GM12878 (cell line): ENCODE results near the gene PLEKHF1. TPM values are rescaled to one million over a fixed set of nuclear protein-coding genes. Genes with fewer than 3 reads are reported as not detected.

ENCODE experiments used
- ATAC-seq: fragments of 200-7000 bp; cut with Tn5 transposase; 3 replicates; pipeline ENCODE4 v1.9.1; 2020; ENCODE audit warnings: mild to moderate bottlenecking, moderate library complexity
- BruUV-seq: library from RNA; stranded (reverse); fragments of 400-500 nt; replicated peaks from 2 replicates; lab custom pipeline; 2021; lab: Mats Ljungman, UMichigan
- CTCF ChIA-PET: fragments of 300-600 bp; sonication (Branson Sonifier 250); formaldehyde crosslinking; extraction: SDS; loops from one replicate; lab custom pipeline; 2021; ENCODE audit warnings: inconsistent platforms; lab: Yijun Ruan, JAX
- POLR2A ChIA-PET: fragments of 350-600 bp; formaldehyde crosslinking; extraction: SDS; loops from one replicate; lab custom pipeline; 2021; ENCODE audit warnings: inconsistent platforms; lab: Charles Lee
- RAD21 ChIA-PET: fragments of 300-600 bp; sonication (Branson Sonifier 250); formaldehyde crosslinking; loops from one replicate; lab custom pipeline; 2023; ENCODE audit warnings: antibody characterized with exemption; ENCODE audit not compliant: unreplicated experiment; lab: Charles Lee
- SMC1A ChIA-PET: fragments of 300-600 bp; sonication (Branson Sonifier 250); formaldehyde crosslinking; loops from one replicate; lab custom pipeline; 2023; ENCODE audit not compliant: unreplicated experiment, uncharacterized antibody; lab: Charles Lee
- DNase-seq: peaks from one replicate; pipeline ENCODE4 v3.0.0-alpha.2; 2011; ENCODE audit warnings: low read depth, low spot score
- FAIRE-seq: peaks from 3 replicates; lab custom pipeline; 2011; peaks lifted over from hg19 to GRCh38; lab: Jason Lieb, UNC
- H2AFZ ChIP-seq: 2 replicates; pipeline ENCODE4 v1.6.0; 2011; ENCODE audit warnings: low read depth, low read length, control low read depth; ENCODE audit not compliant: control insufficient read depth
- H3K27ac ChIP-seq: 2 replicates; pipeline ENCODE4 v1.5.1; 2011; ENCODE audit warnings: control low read depth; ENCODE audit not compliant: control insufficient read depth, insufficient read depth
- H3K27me3 ChIP-seq, 2 experiments: replicated peaks in 1 of 2; 2 replicates each; pipeline versions ENCODE4 v1.6.0 to v1.6.1; 2011; ENCODE audit warnings: low read length in 1 of 2; ENCODE audit not compliant: control insufficient read depth in 2 of 2, insufficient read depth in 2 of 2
- H3K36me3 ChIP-seq, 2 experiments: 2 replicates each; pipeline ENCODE4 v1.5.1; 2011; ENCODE audit warnings: low read length in 1 of 2; ENCODE audit not compliant: control insufficient read depth in 2 of 2, insufficient read depth in 2 of 2
- H3K4me1 ChIP-seq: 2 replicates; pipeline ENCODE4 v1.6.1; 2011; ENCODE audit warnings: mild to moderate bottlenecking, low read length, moderate library complexity, mixed read lengths; ENCODE audit not compliant: control insufficient read depth, insufficient read depth
- H3K4me2 ChIP-seq: 2 replicates; pipeline ENCODE4 v1.6.0; 2011; ENCODE audit warnings: control low read depth; ENCODE audit not compliant: control insufficient read depth, insufficient read depth
- H3K4me3 ChIP-seq: fragments of 200-600 bp; sonication (generic); 2 replicates; pipeline ENCODE4 v1.5.1; 2016
- H3K79me2 ChIP-seq: 2 replicates; pipeline ENCODE4 v1.6.0; 2011; ENCODE audit warnings: low read length; ENCODE audit not compliant: control insufficient read depth, insufficient read depth
- H3K9ac ChIP-seq: 2 replicates; pipeline ENCODE4 v1.8.0; 2011; ENCODE audit warnings: low read length, control low read depth, mixed read lengths; ENCODE audit not compliant: control insufficient read depth, insufficient read depth
- H3K9me3 ChIP-seq: replicated peaks from 3 replicates; pipeline ENCODE4 v1.5.1; 2011; ENCODE audit warnings: mild to moderate bottlenecking, low read length; ENCODE audit not compliant: control insufficient read depth, insufficient read depth
- H4K20me1 ChIP-seq: 2 replicates; pipeline ENCODE4 v1.6.0; 2011; ENCODE audit not compliant: control insufficient read depth, insufficient read depth
- LARP7 ChIP-seq: fragments of 450-650 bp; IDR thresholded peaks from 2 replicates; pipeline ENCODE4 v1.6.1; 2017; ENCODE audit warnings: mild to moderate bottlenecking
- NBN ChIP-seq: fragments of 450-650 bp; IDR thresholded peaks from 2 replicates; pipeline ENCODE4 v1.6.1; 2016
- NFXL1 ChIP-seq: fragments of 450-650 bp; IDR thresholded peaks from 2 replicates; pipeline ENCODE4 v1.6.1; 2017; ENCODE audit warnings: antibody characterized with exemption, mild to moderate bottlenecking, borderline replicate concordance
- RAD21 ChIP-seq: IDR thresholded peaks from 2 replicates; pipeline ENCODE4 v1.6.1; 2011; ENCODE audit warnings: mild to moderate bottlenecking, low read depth, low read length, moderate library complexity; ENCODE audit not compliant: insufficient read depth
- SRF ChIP-seq, 2 experiments: IDR thresholded peaks; 2 replicates each; pipeline ENCODE4 v1.6.1; 2011; ENCODE audit warnings: low read depth in 2 of 2, low read length in 2 of 2, mild to moderate bottlenecking in 1 of 2, moderate library complexity in 1 of 2
- SUPT20H ChIP-seq: IDR thresholded peaks from 2 replicates; pipeline ENCODE4 v1.6.1; 2011; ENCODE audit warnings: low read depth, mild to moderate bottlenecking, low read length, moderate library complexity, borderline replicate concordance; ENCODE audit not compliant: control insufficient read depth
- TCF12 ChIP-seq: IDR thresholded peaks from 2 replicates; pipeline ENCODE4 v1.6.1; 2011; ENCODE audit warnings: low read depth, mild to moderate bottlenecking, low read length
- WGBS: methylation state at CpG from one replicate; pipeline ENCODE4 v1.1.6; 2016; ENCODE audit warnings: low lambda C conversion rate; ENCODE audit not compliant: insufficient replicate concordance, insufficient coverage; ENCODE audit errors: missing lambda C conversion rate; 5-methylcytosine and 5-hydroxymethylcytosine counted together
- in situ Hi-C: fragments of 300-500 bp; cut with MboI; formaldehyde crosslinking; loops from 9 replicates; pipeline ENCODE4 v1.14.3; 2018; ENCODE audit warnings: mixed read lengths
- intact Hi-C: fragments of 100-400 bp; cut with micrococcal nuclease; formaldehyde crosslinking; loops from one replicate; pipeline ENCODE4 v1.14.2; 2022; ENCODE audit not compliant: unreplicated experiment
- polyA plus RNA-seq, 11 experiments: library from polyadenylated mRNA; depleted of rRNA in 4 of 11; unstranded in 6 of 11; stranded (reverse) in 5 of 11; fragments of >200 nt; fragmentation: Nextera tagmentation in 4 of 11; fragmentation: Illumina TruSeq in 1 of 11; extraction: Ambion mirVana in 4 of 11; extraction: Trizol in 1 of 11; gene quantifications; 1 replicate in 1 of 11; 2 replicates in 10 of 11; pipeline versions ENCODE4 v1.2.1 to v1.2.3, GENCODE V29; 2011 to 2016; ENCODE audit warnings: inconsistent platforms in 2 of 11, missing spikeins in 2 of 11, low read depth in 1 of 11
- total RNA-seq, 4 experiments: library from RNA; depleted of rRNA in 3 of 4; stranded (reverse); fragments of >200 nt in 3 of 4; fragmentation: Illumina TruSeq in 1 of 4; extraction: Trizol in 1 of 4; gene quantifications; 2 replicates each; pipeline versions ENCODE4 v1.2.1 to v1.2.3, GENCODE V29; 2013 to 2021
- TF ChIP-seq, protein P1 (sequence below): fragments of 450-650 bp; IDR thresholded peaks from 2 replicates; pipeline ENCODE4 v1.6.1; 2017; ENCODE audit warnings: mild to moderate bottlenecking, moderate library complexity

The PLEKHF1 gene
- total and polyA plus RNA-seq, 10 of the 15 experiments (the other 5 are each of a cell fraction or from before 2014, with no cell fraction given) = 0.10 to 20.3 (median 15.3) TPM

DNA sequence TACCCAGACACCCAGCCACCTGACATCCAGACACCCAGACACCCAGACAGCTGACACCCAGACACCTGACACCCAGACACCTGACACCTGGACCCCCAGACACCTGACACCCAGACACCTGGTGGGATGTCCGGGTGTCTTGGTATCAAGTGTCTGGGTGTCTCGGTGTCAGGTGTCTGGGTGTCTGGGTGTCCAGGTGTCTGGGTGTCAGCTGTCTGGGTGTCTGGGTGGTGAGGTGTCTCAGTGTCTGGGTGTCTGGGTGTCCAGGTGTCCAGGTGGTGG lies 31.2 kb downstream of the PLEKHF1 start:
- WGBS = 43% methylated on average over 2 of the region's 2 CpGs
- intact Hi-C loops (no loop called here), in situ Hi-C loops (no loop called here)
- Histone ChIP-seq H3K4me3 (no peak overlapping the region), H3K36me3 (no peaks in the 10 kb centered on the region), H3K79me2 (no peaks in the 10 kb centered on the region), H4K20me1 (no peaks in the 10 kb centered on the region), H3K4me2 (no peak overlapping the region), H2AFZ (no peak overlapping the region), H3K27me3 (no peaks in the 10 kb centered on the region), H3K4me1 (no peaks in the 10 kb centered on the region; the same call in 1 of the 2 replicates), H3K9me3 (no peaks in the 10 kb centered on the region; the same call in 2 of the 3 replicates), H3K9ac (no peak overlapping the region), H3K27ac (no peak overlapping the region)
- ChIA-PET CTCF (no interaction called here), RAD21 (no interaction called here), POLR2A (no interaction called here), SMC1A (no interaction called here)
- DNase-seq (no peak), FAIRE-seq (no peak), ATAC-seq (no peak)
- BruUV-seq = no TSS peak
- TF ChIP-seq NBN (no peak), TCF12 (no peak), NFXL1 (no peak), RAD21 (no peak), SRF (IDR thresholded peaks at IDR 0.05; ENCODE audit: low read depth in 2 of 2, low read length in 2 of 2) (no peak), LARP7 (no peak), SUPT20H (no peak)
- TF ChIP-seq, protein P1, sequence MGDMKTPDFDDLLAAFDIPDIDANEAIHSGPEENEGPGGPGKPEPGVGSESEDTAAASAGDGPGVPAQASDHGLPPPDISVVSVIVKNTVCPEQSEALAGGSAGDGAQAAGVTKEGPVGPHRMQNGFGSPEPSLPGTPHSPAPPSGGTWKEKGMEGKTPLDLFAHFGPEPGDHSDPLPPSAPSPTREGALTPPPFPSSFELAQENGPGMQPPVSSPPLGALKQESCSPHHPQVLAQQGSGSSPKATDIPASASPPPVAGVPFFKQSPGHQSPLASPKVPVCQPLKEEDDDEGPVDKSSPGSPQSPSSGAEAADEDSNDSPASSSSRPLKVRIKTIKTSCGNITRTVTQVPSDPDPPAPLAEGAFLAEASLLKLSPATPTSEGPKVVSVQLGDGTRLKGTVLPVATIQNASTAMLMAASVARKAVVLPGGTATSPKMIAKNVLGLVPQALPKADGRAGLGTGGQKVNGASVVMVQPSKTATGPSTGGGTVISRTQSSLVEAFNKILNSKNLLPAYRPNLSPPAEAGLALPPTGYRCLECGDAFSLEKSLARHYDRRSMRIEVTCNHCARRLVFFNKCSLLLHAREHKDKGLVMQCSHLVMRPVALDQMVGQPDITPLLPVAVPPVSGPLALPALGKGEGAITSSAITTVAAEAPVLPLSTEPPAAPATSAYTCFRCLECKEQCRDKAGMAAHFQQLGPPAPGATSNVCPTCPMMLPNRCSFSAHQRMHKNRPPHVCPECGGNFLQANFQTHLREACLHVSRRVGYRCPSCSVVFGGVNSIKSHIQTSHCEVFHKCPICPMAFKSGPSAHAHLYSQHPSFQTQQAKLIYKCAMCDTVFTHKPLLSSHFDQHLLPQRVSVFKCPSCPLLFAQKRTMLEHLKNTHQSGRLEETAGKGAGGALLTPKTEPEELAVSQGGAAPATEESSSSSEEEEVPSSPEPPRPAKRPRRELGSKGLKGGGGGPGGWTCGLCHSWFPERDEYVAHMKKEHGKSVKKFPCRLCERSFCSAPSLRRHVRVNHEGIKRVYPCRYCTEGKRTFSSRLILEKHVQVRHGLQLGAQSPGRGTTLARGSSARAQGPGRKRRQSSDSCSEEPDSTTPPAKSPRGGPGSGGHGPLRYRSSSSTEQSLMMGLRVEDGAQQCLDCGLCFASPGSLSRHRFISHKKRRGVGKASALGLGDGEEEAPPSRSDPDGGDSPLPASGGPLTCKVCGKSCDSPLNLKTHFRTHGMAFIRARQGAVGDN = no peak
